HG02571 (cell line): ENCODE results near the gene ETDA.
"Not testable (repeated sequence)": the region's sequence is repeated elsewhere in the genome, so short reads cannot be mapped to it uniquely, and the experiment has no call there.

ENCODE experiments used
- ATAC-seq: cut with Tn5 transposase; IDR thresholded peaks from one replicate; pipeline ENCODE4 v1.9.1; 2021; ENCODE audit warnings: mild to moderate bottlenecking, moderate library complexity; ENCODE audit not compliant: unreplicated experiment

ETDA gene

DNA sequence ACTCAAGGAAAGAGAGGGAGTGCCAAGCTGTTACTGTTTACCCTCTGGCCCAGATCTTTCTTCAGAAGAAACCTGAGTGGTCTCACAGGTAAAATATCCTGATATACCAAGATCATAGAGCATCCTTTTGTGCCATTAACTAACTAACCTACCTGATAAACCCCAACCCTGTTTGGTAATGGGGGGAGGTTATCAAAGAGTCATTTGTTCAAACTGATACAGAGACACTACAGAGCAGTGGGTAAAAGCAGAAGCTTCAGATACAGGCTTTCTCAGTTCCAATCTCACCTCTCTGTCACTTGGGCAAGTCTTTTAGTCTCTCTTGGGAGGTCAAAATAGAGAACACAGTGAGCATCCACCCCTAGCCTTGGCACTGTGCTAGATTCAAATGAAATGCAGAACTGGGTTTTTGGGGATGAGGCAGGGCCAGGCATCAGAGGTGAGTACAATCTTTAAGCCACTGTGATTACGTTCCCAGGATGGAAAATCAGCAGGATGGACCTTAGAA lies at the start of gene ETDA:
Gene ETDA, plus strand, starts transcription at position 51 of the 508 bp plus-strand sequence. CDS start 1,216 bp downstream, outside the sequence.
- not testable (repeated sequence) for ATAC-seq

GRCh38 chrX:135206427-135206826 lies 45.4 kb upstream of the ETDA start:
- not testable (repeated sequence) for ATAC-seq

- ATAC-seq = no peak
Measured at GRCh38 chrX:135213200-135213844, 38.5 kb upstream of the ETDA start.

DNA sequence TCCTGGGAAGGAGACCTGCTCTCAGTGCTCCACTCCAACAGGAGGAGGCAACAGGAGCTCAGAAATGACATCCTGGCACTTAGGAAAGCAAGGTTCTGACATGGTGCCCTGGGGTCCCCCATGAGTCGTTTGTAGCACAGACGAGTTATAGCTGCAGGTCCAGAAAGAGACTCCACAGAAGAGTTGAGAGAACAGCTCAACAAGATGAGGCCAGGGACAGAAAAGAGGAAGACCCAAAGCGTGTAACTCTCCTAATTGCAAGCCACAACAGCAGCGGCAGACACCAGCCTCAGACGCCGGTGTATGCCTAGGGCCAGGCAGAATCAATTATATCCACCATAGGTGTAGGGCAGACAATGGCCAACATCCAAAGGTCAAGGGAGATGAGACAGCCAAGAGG lies 5.9 kb upstream of the ETDA start:
- ATAC-seq = not testable (repeated sequence)

- ATAC-seq = not testable (repeated sequence)
Measured at GRCh38 chrX:135256087-135256684, 4.3 kb downstream of the ETDA start.

GRCh38 chrX:135256923-135257322 lies 5.1 kb downstream of the ETDA start:
- no peak for ATAC-seq

- ATAC-seq = no peak
Measured at GRCh38 chrX:135257469-135257868, 5.6 kb downstream of the ETDA start.

- not testable (repeated sequence) for ATAC-seq
Measured at GRCh38 chrX:135260976-135261375, 9.1 kb downstream of the ETDA start.

DNA sequence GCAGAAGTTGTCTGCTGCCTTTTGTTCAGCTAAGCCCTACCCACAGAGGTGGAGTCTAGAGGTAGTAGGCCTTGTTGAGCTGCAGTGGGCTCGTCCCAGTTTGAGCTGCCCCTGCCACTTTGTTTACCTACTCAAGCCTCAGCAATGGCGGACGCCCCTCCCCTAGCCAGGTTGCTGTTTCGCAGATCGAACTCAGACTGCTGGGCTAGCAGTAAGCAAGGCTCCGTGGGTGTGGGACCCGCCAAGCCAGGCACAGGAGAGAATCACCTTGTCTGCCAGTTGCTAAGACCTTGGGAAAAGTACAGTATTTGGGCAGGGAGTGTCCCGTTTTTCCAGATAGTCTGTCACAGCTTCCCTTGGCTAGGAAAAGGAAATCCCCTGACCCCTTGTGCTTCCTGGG lies 11.5 kb downstream of the ETDA start:
- not testable (repeated sequence) for ATAC-seq

GRCh38 chrX:135264206-135264605 lies 12.3 kb downstream of the ETDA start:
- no peak for ATAC-seq

DNA sequence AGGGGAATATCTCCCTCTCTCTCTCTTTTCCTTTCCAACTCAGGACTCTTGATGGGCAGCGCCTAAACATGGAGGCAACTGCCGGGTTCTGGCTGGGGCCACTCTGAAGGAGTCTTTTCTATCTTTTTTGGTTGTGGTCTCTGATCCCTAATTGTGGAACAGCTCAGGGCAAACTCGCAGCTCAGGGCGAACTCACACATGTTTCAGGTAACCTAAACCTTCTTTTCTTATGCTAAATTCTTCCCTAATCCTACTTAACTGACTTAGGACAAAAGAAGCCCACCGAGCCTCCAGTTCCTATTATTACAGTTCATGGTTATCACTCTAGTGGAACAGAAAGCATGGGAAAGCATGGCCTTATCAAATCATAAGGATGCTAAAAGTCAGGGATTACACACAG lies 21.3 kb downstream of the ETDA start:
- ATAC-seq = no peak

DNA sequence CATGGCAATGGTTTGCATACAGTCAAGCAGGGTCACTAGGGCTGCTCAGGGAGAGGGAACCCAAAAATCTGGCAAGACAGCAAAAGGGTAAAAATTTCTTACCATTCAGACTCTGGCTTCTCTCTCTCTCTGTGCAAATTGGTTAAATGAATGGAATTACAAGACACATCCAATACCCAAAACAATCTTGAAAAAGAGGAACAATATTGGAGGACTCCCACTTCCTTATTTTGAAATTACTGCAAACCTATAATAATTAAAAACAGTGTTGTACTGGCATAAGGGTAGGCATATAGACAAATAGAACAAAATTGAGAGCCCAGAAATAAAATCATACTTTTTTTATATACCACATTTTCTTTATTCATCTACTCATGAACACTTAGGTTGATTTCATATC lies 24.1 kb downstream of the ETDA start:
- ATAC-seq = no peak

DNA sequence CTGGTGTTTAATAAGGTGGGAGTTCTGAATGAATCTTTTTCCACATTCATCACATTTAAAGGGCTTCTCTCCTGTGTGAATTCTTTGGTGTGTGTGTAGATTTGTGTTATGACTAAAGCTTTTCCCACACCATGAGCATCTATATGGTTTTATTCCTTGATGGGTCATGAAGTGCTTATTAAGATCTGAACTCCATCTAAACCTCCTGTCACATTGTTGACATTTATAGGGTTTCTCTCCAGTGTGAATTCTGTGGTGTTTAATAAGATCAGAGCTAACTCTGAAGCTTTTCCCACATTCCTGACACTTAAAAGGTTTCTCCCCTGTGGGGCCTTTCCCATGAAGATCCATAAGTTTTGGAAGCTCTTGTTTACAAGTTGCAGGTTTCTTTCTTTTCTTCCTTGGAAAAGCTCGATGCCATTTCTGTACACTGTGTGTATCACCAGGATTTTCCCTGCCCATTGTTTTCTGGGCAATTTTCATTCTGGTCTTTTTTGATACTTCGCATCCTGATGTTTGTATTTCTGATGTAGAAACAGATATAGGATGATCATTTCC lies 35.5 kb downstream of the ETDA start:
- ATAC-seq = no peak

DNA sequence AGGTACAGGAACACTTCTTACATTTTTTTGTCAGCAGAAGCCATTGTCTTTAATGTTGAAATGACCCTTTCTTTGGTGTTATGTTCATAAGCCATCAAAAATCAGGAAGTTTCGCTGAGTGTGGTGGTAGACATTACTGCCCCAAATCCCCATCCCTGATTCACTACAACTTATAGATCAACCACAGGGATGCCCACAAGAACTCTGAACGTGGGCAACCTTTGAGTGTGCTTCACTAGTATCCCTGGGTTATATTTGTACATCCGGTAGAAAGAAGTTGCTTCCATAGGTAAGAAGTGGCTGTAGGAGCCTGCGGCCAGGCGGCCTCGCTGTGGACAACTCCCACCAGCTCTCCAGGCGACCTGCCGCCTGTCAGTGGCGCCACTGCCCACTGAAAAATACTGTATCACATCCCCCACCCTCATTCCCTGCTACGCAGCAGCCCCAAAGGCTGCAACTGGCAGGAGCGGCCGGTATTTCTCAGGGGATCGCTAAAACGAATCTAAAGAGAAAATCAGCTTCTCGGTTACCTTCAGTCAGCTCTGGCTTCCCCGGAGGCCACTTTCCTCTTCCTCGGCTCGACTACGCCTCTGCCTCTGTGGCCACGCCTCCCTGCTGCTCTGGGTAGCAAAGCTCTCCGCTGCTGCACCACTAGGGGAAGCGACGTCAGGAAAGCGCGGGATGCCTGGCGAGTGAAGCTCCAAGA lies 43.5 kb downstream of the ETDA start:
- peak; percentile 99 for ATAC-seq

- ATAC-seq = peak; percentile 54
Measured at GRCh38 chrX:135295944-135296305, 44.1 kb downstream of the ETDA start.

GRCh38 chrX:135302269-135302873 lies 50.5 kb downstream of the ETDA start:
- ATAC-seq = no peak
